Caco-2 (cell line): Measurements from ENCODE around the gene LRRC23. TPM values are rescaled to one million over a fixed set of nuclear protein-coding genes. Genes with fewer than 3 reads are reported as not detected.

ENCODE experiments used
- BruUV-seq: library from RNA; stranded (reverse); fragments of 400-500 nt; replicated peaks from 2 replicates; lab custom pipeline; 2021; lab: Mats Ljungman, UMichigan
- CTCF ChIA-PET: fragments of 300-600 bp; sonication (Branson Sonifier 250); formaldehyde crosslinking; loops from one replicate; lab custom pipeline; 2022; ENCODE audit warnings: antibody characterized with exemption; lab: Charles Lee
- POLR2A ChIA-PET: fragments of 300-600 bp; sonication (Branson Sonifier 250); formaldehyde crosslinking; loops from one replicate; lab custom pipeline; 2022; ENCODE audit warnings: antibody characterized with exemption; lab: Charles Lee
- DNase-seq, 2 experiments: peaks; one replicate each; pipeline versions ENCODE4 v3.0.0 to v3.0.0-alpha.2; 2020 to 2022
- H3K27me3 ChIP-seq: replicated peaks from 2 replicates; pipeline ENCODE4 v1.6.0; 2011; ENCODE audit warnings: low read length; ENCODE audit not compliant: control insufficient read depth, insufficient read depth
- H3K36me3 ChIP-seq: 2 replicates; pipeline ENCODE4 v1.5.1; 2011; ENCODE audit warnings: low read length; ENCODE audit not compliant: control insufficient read depth, insufficient read depth
- H3K4me1 ChIP-seq: fragments of 250-450 bp; sonication (Bioruptor Pico); 2 replicates; pipeline ENCODE4 v1.5.1; 2020; ENCODE audit warnings: mild to moderate bottlenecking
- H3K4me3 ChIP-seq: 2 replicates; pipeline ENCODE4 v1.5.1; 2011; ENCODE audit warnings: low read depth, mild to moderate bottlenecking, control low read depth, low read length
- H3K9me3 ChIP-seq: fragments of 250-450 bp; sonication (Bioruptor Pico); 2 replicates; pipeline ENCODE4 v1.5.1; 2020; ENCODE audit warnings: mild to moderate bottlenecking, moderate library complexity
- H3K27ac Mint-ChIP-seq: one replicate; pipeline ENCODE4 v1.8.0; 2022; ENCODE audit warnings: mixed read lengths; ENCODE audit not compliant: unreplicated experiment
- H3K27me3 Mint-ChIP-seq: one replicate; pipeline ENCODE4 v1.8.0; 2022; ENCODE audit warnings: mixed read lengths; ENCODE audit not compliant: insufficient read depth, unreplicated experiment
- H3K36me3 Mint-ChIP-seq: one replicate; pipeline ENCODE4 v1.8.0; 2022; ENCODE audit warnings: mild to moderate bottlenecking, mixed read lengths; ENCODE audit not compliant: insufficient read depth, unreplicated experiment
- H3K4me1 Mint-ChIP-seq: one replicate; pipeline ENCODE4 v1.8.0; 2022; ENCODE audit warnings: low read depth, mixed read lengths; ENCODE audit not compliant: unreplicated experiment
- H3K4me3 Mint-ChIP-seq: one replicate; pipeline ENCODE4 v1.8.0; 2022; ENCODE audit warnings: mild to moderate bottlenecking, moderate library complexity, mixed read lengths; ENCODE audit not compliant: unreplicated experiment
- H3K9me3 Mint-ChIP-seq: one replicate; pipeline ENCODE4 v1.8.0; 2022; ENCODE audit warnings: mixed read lengths; ENCODE audit not compliant: unreplicated experiment
- intact Hi-C: fragments of 100-400 bp; cut with micrococcal nuclease; formaldehyde crosslinking; loops from one replicate; pipeline ENCODE4 v1.10.0; 2022; ENCODE audit not compliant: unreplicated experiment
- total RNA-seq: library from RNA; stranded (reverse); gene quantifications from 2 replicates; pipeline ENCODE4 v1.2.3, GENCODE V29; 2022
- TF ChIP-seq, protein P1 (sequence below), 2 experiments: fragments of 200-600 bp in 1 of 2; IDR thresholded peaks; 1 replicate in 1 of 2; 2 replicates in 1 of 2; pipeline versions ENCODE4 v1.5.1 to v1.8.0; 2011 to 2022; ENCODE audit warnings: antibody characterized with exemption in 1 of 2, control low read depth in 1 of 2, inconsistent platforms in 1 of 2, low read depth in 1 of 2, low read length in 1 of 2, mild to moderate bottlenecking in 1 of 2, moderate library complexity in 1 of 2; ENCODE audit not compliant: insufficient read depth in 1 of 2, severe bottlenecking in 1 of 2, unreplicated experiment in 1 of 2

Gene LRRC23
- total RNA-seq, 1 experiment from 2014 or later: 8.6 TPM

DNA sequence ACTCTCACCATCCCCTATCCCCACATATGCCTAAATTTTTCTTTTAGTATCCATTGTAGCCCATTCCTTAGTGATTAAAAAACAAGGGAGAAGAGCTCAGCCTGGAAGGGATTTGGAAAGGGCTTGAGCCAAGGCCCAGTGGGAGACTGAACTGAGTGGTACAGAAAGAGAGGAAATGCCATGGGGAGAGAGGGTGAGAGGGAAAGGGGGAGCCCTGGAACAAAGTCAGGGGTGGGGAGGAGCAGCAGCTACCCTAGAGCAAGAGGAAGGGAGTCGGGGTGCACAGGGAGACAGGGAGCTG lies 20.6 kb downstream of the LRRC23 start:
- no peaks in the 10 kb centered on the region for H3K9me3 ChIP-seq
- peak overlapping the region; percentile 71 for H3K4me3 Mint-ChIP-seq
- no peak overlapping the region for H3K4me3 ChIP-seq
- BruUV-seq: no TSS peak
- no peak for DNase-seq
- H3K36me3 Mint-ChIP-seq: peaks cover 13% of the 10 kb centered on the region
- intact Hi-C loops: loop anchor here (2.0 kb wide), 1 partner anchor 56 kb away; no protein-coding TSS in a partner anchor
- CTCF ChIA-PET: interaction anchor here (0.6 to 5.7 kb wide), 14 partner anchors 12 to 188 kb away, joined by 3 to 56 read pairs (median 4); partner anchors contain the start of genes C12orf57, GPR162 and RNU7-1
- H3K27me3 ChIP-seq: no peaks in the 10 kb centered on the region
- TF ChIP-seq, protein P1, sequence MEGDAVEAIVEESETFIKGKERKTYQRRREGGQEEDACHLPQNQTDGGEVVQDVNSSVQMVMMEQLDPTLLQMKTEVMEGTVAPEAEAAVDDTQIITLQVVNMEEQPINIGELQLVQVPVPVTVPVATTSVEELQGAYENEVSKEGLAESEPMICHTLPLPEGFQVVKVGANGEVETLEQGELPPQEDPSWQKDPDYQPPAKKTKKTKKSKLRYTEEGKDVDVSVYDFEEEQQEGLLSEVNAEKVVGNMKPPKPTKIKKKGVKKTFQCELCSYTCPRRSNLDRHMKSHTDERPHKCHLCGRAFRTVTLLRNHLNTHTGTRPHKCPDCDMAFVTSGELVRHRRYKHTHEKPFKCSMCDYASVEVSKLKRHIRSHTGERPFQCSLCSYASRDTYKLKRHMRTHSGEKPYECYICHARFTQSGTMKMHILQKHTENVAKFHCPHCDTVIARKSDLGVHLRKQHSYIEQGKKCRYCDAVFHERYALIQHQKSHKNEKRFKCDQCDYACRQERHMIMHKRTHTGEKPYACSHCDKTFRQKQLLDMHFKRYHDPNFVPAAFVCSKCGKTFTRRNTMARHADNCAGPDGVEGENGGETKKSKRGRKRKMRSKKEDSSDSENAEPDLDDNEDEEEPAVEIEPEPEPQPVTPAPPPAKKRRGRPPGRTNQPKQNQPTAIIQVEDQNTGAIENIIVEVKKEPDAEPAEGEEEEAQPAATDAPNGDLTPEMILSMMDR (IDR thresholded peaks at IDR 0.05; ENCODE audit: insufficient read depth in 1 of 2, low read depth in 1 of 2, low read length in 1 of 2, severe bottlenecking in 1 of 2, unreplicated experiment in 1 of 2): no peak
- H3K4me1 ChIP-seq: peaks cover 37% of the 10 kb centered on the region
- H3K4me1 Mint-ChIP-seq: peaks cover 50% of the 10 kb centered on the region
- H3K9me3 Mint-ChIP-seq: no peaks in the 10 kb centered on the region
- POLR2A ChIA-PET: interaction anchor here (0.5 to 2.9 kb wide), 5 partner anchors 12 to 437 kb away, joined by 3 to 22 read pairs (median 8); partner anchors contain the start of genes C12orf57 and RNU7-1
- peak overlapping the region; percentile 20 for H3K27ac Mint-ChIP-seq
- no peaks in the 10 kb centered on the region for H3K27me3 Mint-ChIP-seq
- no peaks in the 10 kb centered on the region for H3K36me3 ChIP-seq

DNA sequence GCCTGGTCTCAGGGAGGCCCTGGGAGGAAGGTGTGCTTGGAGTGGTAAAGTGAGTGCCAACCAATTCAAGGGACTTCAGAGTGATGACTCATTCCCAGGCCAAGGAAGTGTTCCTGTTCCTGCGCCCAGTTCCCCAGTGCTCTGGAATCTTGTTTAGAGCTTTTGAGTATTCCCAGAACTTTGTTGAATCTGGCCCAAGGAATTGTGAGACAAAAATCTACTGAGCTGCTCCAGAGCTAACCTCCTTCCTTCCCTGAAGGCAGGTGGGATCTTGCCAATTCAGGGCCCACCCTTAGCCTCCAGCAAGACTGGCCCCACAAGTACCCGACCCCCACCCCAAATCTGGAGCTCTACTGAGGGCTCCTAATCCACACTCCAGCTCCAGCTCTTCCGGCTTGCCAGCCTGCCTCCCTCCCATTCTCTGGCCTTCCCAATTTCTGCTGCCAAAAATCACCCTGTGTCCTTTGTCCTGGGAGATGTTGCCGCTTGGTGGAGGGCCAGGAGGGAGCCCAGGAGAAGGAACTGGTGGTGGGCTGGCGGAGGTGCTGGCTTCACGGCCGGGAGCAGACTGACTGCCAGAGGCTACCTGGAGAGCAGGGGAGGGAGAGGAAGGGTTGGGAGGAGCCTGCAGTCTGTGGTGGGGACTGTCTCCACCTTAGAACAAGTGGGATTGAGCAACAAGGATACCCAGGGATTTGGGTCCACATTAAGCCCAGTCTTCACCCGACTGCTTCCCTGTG lies 21.1 kb downstream of the LRRC23 start:
- Histone ChIP-seq H3K27me3 (no peaks in the 10 kb centered on the region), H3K36me3 (no peaks in the 10 kb centered on the region), H3K4me1 (peaks cover 40% of the 10 kb centered on the region), H3K4me3 (no peak overlapping the region), H3K9me3 (no peaks in the 10 kb centered on the region)
- POLR2A ChIA-PET: interaction anchor here (0.5 to 2.9 kb wide), 6 partner anchors 12 to 437 kb away, joined by 3 to 22 read pairs (median 7); partner anchors contain the start of genes C12orf57 and RNU7-1
- Mint-ChIP-seq H3K4me1 (peaks cover 55% of the 10 kb centered on the region), H3K27me3 (no peaks in the 10 kb centered on the region), H3K9me3 (no peaks in the 10 kb centered on the region), H3K4me3 (peak overlapping the region; percentile 71), H3K36me3 (peaks cover 13% of the 10 kb centered on the region), H3K27ac (no peak overlapping the region)
- peak in 1 of 2 experiments; percentile 45 for DNase-seq
- intact Hi-C loops: loop anchor here (2.0 kb wide), 1 partner anchor 57 kb away; no protein-coding TSS in a partner anchor
- TF ChIP-seq, protein P1 (IDR thresholded peaks at IDR 0.05; ENCODE audit: insufficient read depth in 1 of 2, low read depth in 1 of 2, low read length in 1 of 2, severe bottlenecking in 1 of 2, unreplicated experiment in 1 of 2): no peak
- CTCF ChIA-PET: interaction anchor here (0.6 to 5.7 kb wide), 14 partner anchors 13 to 202 kb away, joined by 3 to 56 read pairs (median 4); partner anchors contain the start of genes C12orf57, COPS7A, GPR162 and RNU7-1
- no TSS peak for BruUV-seq

- CTCF ChIA-PET: interaction anchor here (0.6 to 5.7 kb wide), 3 partner anchors 11 to 60 kb away, joined by 4 to 56 read pairs (median 8); partner anchors contain the start of gene SPSB2
- Histone ChIP-seq H3K36me3 (peaks cover 2% of the 10 kb centered on the region; the same call in 1 of the 2 replicates), H3K4me1 (peaks cover 43% of the 10 kb centered on the region), H3K4me3 (peak within 1 kb of the TSS; percentile 91), H3K9me3 (no peaks in the 10 kb centered on the region), H3K27me3 (no peaks in the 10 kb centered on the region)
- no TSS peak for BruUV-seq
- H3K9me3 Mint-ChIP-seq: no peaks in the 10 kb centered on the region
- peak within 1 kb of the TSS; percentile 76 for H3K27ac Mint-ChIP-seq
- peak within 1 kb of the TSS; percentile 85 for H3K4me3 Mint-ChIP-seq
- H3K4me1 Mint-ChIP-seq: peaks cover 66% of the 10 kb centered on the region
- DNase-seq: peak; percentile 85 to 87
- POLR2A ChIA-PET: interaction anchor here (0.6 to 2.9 kb wide), 7 partner anchors 10 to 135 kb away, joined by 3 to 22 read pairs (median 12); partner anchors contain the start of genes C12orf57 and RNU7-1
- TF ChIP-seq, protein P1 (IDR thresholded peaks at IDR 0.05; ENCODE audit: insufficient read depth in 1 of 2, low read depth in 1 of 2, low read length in 1 of 2, severe bottlenecking in 1 of 2, unreplicated experiment in 1 of 2): no peak
- intact Hi-C loops: no loop called here
- peaks cover 22% of the 10 kb centered on the region for H3K36me3 Mint-ChIP-seq
- no peaks in the 10 kb centered on the region for H3K27me3 Mint-ChIP-seq
Measured at GRCh38 chr12:6927379-6928021, 22.9 kb downstream of the LRRC23 start, which contains the start of gene ATN1. TSS of gene ATN1 (plus strand) at chr12:6927959. CDS start at chr12:6934002, 6,043 bp downstream.
